ENCODE results near the gene LETM1. TPM values are rescaled to one million over a fixed set of nuclear protein-coding genes. Genes with fewer than 3 reads are reported as not detected.

The LETM1 gene
- total RNA-seq, 5 donors from 2014 or later (not counting 1 experiment from before 2014, with no cell fraction given), result 35.4 to 60.3 (median 53.5) TPM

DNA sequence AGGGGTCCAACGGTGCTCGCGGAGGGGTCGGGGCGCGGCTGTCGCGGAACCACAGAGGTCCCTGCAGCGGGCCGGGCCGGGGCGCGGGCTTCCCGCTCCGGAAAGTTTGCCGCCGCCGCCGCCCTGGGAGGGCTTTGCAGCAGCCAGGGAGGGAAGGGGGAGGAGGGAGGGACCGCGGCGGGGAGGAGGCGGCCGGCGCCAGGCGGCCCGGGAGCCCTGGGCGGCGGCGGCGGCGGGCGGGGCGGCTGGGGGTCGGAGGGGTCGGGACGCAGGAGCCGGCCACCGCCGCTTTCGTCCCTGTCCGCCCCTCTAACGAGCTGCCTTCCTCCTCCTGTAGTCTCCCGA lies 62.5 kb downstream of the LETM1 start:
- WGBS (ENCODE audit: insufficient coverage), result 0% methylated on average over 22 of the region's 44 CpGs
- Mint-ChIP-seq H3K27ac (no peak overlapping the region), H3K27me3 (peaks cover 6 to 34% of the 10 kb centered on the region in 2 donors), H3K9me3 (no peaks in the 10 kb centered on the region), H3K4me1 (peaks cover 0 to 5% (median 0%) of the 10 kb centered on the region in 3 donors), H3K36me3 (no peaks in the 10 kb centered on the region), H3K4me3 (no peak overlapping the region)
- H3K4me3 ChIP-seq (ENCODE audit: control insufficient read depth in 1 of 2, extremely low read depth in 1 of 2, low read length in 1 of 2), result no peak overlapping the region
- H3K27ac ChIP-seq (ENCODE audit: low read length), result no peak overlapping the region
- DNase-seq (peak in 18 of 35 experiments; percentile 12 to 51 (median 21)), ATAC-seq (replicated peaks in 1 of 4) (peak; percentile 56 to 66 (median 58))
- POLR2A ChIA-PET, result no interaction called here
- CTCF ChIA-PET, result no interaction called here
- peaks cover 0 to 20% of the 10 kb centered on the region in 2 experiments for H3K4me1 ChIP-seq (ENCODE audit: control insufficient read depth in 1 of 2, extremely low read depth in 1 of 2, insufficient read depth in 2 of 2, low read length in 2 of 2)
- no peaks in the 10 kb centered on the region for H3K36me3 ChIP-seq (ENCODE audit: control insufficient read depth in 2 of 2, extremely low read depth in 1 of 2, insufficient read depth in 1 of 2, low read length in 1 of 2)
- peaks cover 5 to 67% of the 10 kb centered on the region in 2 experiments for H3K27me3 ChIP-seq (replicated peaks in 1 of 2; ENCODE audit: control insufficient read depth in 2 of 2, extremely low read depth in 1 of 2, insufficient read depth in 2 of 2, low read length in 1 of 2)
- H3K9me3 ChIP-seq, result no peaks in the 10 kb centered on the region

- Mint-ChIP-seq H3K27ac (no peak within 1 kb of the TSS), H3K9me3 (no peaks in the 10 kb centered on the region), H3K27me3 (peaks cover 5 to 34% of the 10 kb centered on the region in 2 donors), H3K36me3 (no peaks in the 10 kb centered on the region), H3K4me3 (peak within 1 kb of the TSS; percentile 39 to 67 (median 58)), H3K4me1 (peaks cover 0 to 5% (median 0%) of the 10 kb centered on the region in 3 donors)
- CTCF ChIA-PET, result no interaction called here
- DNase-seq (peak in 8 of 35 experiments; percentile 10 to 64 (median 22)), ATAC-seq (replicated peaks in 1 of 4) (peak; percentile 75 to 86 (median 77))
- no peaks in the 10 kb centered on the region for H3K9me3 ChIP-seq
- WGBS (ENCODE audit: insufficient coverage), result 2% methylated on average over 95 of the region's 95 CpGs
- POLR2A ChIA-PET, result no interaction called here
- H3K27ac ChIP-seq (ENCODE audit: low read length), result no peak within 1 kb of the TSS
- peaks cover 0 to 20% of the 10 kb centered on the region in 2 experiments for H3K4me1 ChIP-seq (ENCODE audit: control insufficient read depth in 1 of 2, extremely low read depth in 1 of 2, insufficient read depth in 2 of 2, low read length in 2 of 2)
- peaks cover 5 to 63% of the 10 kb centered on the region in 2 experiments for H3K27me3 ChIP-seq (replicated peaks in 1 of 2; ENCODE audit: control insufficient read depth in 2 of 2, extremely low read depth in 1 of 2, insufficient read depth in 2 of 2, low read length in 1 of 2)
- peak within 1 kb of the TSS in 1 of 2 donors; percentile 65 for H3K4me3 ChIP-seq (ENCODE audit: control insufficient read depth in 1 of 2, extremely low read depth in 1 of 2, low read length in 1 of 2)
- H3K36me3 ChIP-seq (ENCODE audit: control insufficient read depth in 2 of 2, extremely low read depth in 1 of 2, insufficient read depth in 1 of 2, low read length in 1 of 2), result no peaks in the 10 kb centered on the region
Observed at GRCh38 chr4:1792832-1793495, 63.0 kb downstream of the LETM1 start, which contains the start of gene FGFR3. Gene FGFR3, plus strand, starts transcription at chr4:1793293. Its CDS starts 642 bp downstream, at chr4:1793935.

DNA sequence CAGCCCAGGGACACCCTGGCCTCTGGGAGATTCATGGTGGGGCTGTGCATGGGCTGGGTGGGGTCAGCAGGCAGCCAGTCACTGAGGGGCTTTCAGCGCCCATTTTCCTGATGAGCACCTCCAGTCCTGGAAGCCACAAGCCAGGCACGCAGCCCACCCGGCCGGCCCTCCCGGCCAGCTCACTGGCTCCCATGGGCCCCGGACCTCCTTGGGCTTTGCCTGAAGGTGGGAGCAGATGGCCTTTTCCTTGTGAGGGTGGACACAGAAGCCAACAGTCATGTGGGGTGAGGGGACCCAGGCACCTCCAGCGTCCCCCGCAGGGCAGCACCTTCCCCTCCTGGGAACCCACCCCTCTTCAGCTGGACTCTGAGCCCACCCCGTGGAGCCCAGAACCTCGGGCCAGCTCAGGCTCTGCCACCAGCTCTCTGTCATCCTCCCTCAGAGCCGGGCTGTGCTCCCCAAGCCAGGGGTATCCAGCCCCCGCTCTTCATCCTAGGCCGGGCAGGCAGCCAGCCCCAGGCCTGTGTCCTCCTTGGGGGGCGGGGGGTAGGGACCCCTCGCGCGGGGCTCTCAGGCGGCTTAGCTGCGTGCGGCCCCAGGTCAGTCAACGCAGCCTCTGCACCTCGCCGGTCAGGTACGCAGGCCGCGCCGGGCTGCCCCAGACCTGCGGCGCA lies 63.7 kb downstream of the LETM1 start:
- Histone ChIP-seq H3K27me3 (replicated peaks in 1 of 2; ENCODE audit: control insufficient read depth in 2 of 2, extremely low read depth in 1 of 2, insufficient read depth in 2 of 2, low read length in 1 of 2) (peaks cover 5 to 56% of the 10 kb centered on the region in 2 experiments), H3K4me1 (ENCODE audit: control insufficient read depth in 1 of 2, extremely low read depth in 1 of 2, insufficient read depth in 2 of 2, low read length in 2 of 2) (peaks cover 0 to 20% of the 10 kb centered on the region in 2 experiments), H3K9me3 (no peaks in the 10 kb centered on the region), H3K4me3 (ENCODE audit: control insufficient read depth in 1 of 2, extremely low read depth in 1 of 2, low read length in 1 of 2) (no peak overlapping the region), H3K36me3 (ENCODE audit: control insufficient read depth in 2 of 2, extremely low read depth in 1 of 2, insufficient read depth in 1 of 2, low read length in 1 of 2) (no peaks in the 10 kb centered on the region), H3K27ac (ENCODE audit: low read length) (no peak overlapping the region)
- CTCF ChIA-PET, result no interaction called here
- POLR2A ChIA-PET, result no interaction called here
- Mint-ChIP-seq H3K4me1 (peaks cover 0 to 5% (median 0%) of the 10 kb centered on the region in 3 donors), H3K27me3 (peaks cover 5 to 29% of the 10 kb centered on the region in 2 donors), H3K9me3 (no peaks in the 10 kb centered on the region), H3K36me3 (no peaks in the 10 kb centered on the region), H3K27ac (no peak overlapping the region), H3K4me3 (peak overlapping the region; percentile 39 to 67 (median 58))
- 71% methylated on average over 18 of the region's 29 CpGs for whole genome bisulfite sequencing (ENCODE audit: insufficient coverage)
- DNase-seq (no peak), ATAC-seq (replicated peaks in 1 of 4) (peak in 1 of 4 experiments; percentile 5)

DNA sequence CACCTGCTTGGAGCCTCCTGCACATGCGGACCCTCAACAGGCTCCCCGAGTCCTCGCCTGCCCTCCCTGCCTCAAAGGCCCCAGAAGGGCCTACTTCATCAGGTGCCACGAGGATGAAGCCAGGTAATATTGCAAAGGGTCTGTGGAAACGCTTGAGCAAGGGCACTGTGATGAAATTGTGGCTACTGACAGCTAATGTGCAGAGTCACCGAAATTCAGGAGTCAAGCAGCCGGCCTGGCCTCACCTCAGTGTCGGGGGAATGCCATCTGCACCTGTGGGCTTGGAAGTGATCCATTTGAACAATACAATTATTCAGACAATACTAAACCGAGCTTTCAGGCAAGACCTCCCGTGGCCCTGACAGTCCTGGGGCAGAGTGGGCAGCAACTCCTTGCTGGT lies 66.0 kb downstream of the LETM1 start:
- Mint-ChIP-seq H3K9me3 (no peaks in the 10 kb centered on the region), H3K4me1 (no peaks in the 10 kb centered on the region), H3K4me3 (no peak overlapping the region), H3K27ac (no peak overlapping the region), H3K27me3 (peaks cover 0 to 11% of the 10 kb centered on the region in 2 donors), H3K36me3 (no peaks in the 10 kb centered on the region)
- ChIA-PET CTCF (no interaction called here), POLR2A (no interaction called here)
- H3K4me1 ChIP-seq (ENCODE audit: control insufficient read depth in 1 of 2, extremely low read depth in 1 of 2, insufficient read depth in 2 of 2, low read length in 2 of 2), result peaks cover 0 to 10% of the 10 kb centered on the region in 2 experiments
- no peaks in the 10 kb centered on the region for H3K36me3 ChIP-seq (ENCODE audit: control insufficient read depth in 2 of 2, extremely low read depth in 1 of 2, insufficient read depth in 1 of 2, low read length in 1 of 2)
- no peak for ATAC-seq (replicated peaks in 1 of 4)
- peaks cover 0 to 38% of the 10 kb centered on the region in 2 experiments for H3K27me3 ChIP-seq (replicated peaks in 1 of 2; ENCODE audit: control insufficient read depth in 2 of 2, extremely low read depth in 1 of 2, insufficient read depth in 2 of 2, low read length in 1 of 2)
- no peak overlapping the region for H3K27ac ChIP-seq (ENCODE audit: low read length)
- no peak overlapping the region for H3K4me3 ChIP-seq (ENCODE audit: control insufficient read depth in 1 of 2, extremely low read depth in 1 of 2, low read length in 1 of 2)
- H3K9me3 ChIP-seq, result no peaks in the 10 kb centered on the region
- no peak for DNase-seq
- WGBS (ENCODE audit: insufficient coverage), result 84% methylated on average over 9 of the region's 10 CpGs

- no peak overlapping the region for H3K4me3 Mint-ChIP-seq
Observed at GRCh38 chr4:1789552-1789951, 66.4 kb downstream of the LETM1 start.

DNA sequence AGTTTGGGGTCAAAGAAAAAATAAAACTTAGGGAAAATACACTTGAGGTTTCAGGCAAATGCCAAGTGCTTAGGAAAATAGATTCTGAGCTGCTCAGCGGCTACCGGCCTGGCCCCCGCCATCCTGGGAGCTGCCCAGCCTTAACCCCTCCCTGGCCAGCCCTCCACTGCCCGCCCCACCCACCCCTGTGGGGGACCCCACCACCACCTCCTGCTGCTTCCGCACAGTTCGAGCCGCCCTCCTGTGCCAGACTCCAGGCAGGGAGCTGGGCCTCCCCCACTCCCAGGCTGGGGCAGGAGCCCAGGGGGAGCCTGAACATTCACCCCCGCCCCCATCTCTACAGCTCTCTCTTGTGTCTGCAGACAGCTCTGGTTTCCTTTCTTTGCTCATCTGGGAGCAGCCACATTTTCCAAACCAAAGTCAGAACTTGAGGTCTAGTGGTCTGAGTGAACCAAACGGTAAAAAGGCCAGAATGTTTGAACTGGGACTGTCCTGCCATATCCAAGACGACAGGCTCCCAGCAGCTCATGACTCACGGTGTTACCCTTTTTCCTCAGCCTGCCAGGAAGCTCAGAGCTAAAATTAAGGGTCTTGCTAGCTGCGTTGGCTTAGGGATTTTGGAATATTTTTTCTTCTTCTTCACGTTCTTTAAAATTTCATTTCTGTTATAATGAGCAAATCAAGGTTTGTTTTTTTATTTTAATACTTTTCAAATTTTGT lies 67.5 kb downstream of the LETM1 start:
- Mint-ChIP-seq H3K27me3 (peaks cover 0 to 11% of the 10 kb centered on the region in 2 donors), H3K36me3 (no peaks in the 10 kb centered on the region), H3K4me3 (no peak overlapping the region), H3K27ac (no peak overlapping the region), H3K4me1 (no peaks in the 10 kb centered on the region), H3K9me3 (no peaks in the 10 kb centered on the region)
- ATAC-seq (replicated peaks in 1 of 4), result no peak
- ChIA-PET POLR2A (interaction anchor here in 1 of 2 donors (0.6 kb wide), 1 partner anchor 21 kb away, joined by 9 read pairs; no protein-coding TSS in a partner anchor), CTCF (no interaction called here)
- H3K9me3 ChIP-seq, result no peaks in the 10 kb centered on the region
- H3K27me3 ChIP-seq (replicated peaks in 1 of 2; ENCODE audit: control insufficient read depth in 2 of 2, extremely low read depth in 1 of 2, insufficient read depth in 2 of 2, low read length in 1 of 2), result peaks cover 0 to 29% of the 10 kb centered on the region in 2 experiments
- no peak overlapping the region for H3K27ac ChIP-seq (ENCODE audit: low read length)
- H3K4me1 ChIP-seq (ENCODE audit: control insufficient read depth in 1 of 2, extremely low read depth in 1 of 2, insufficient read depth in 2 of 2, low read length in 2 of 2), result no peaks in the 10 kb centered on the region
- 84% methylated on average over 5 of the region's 13 CpGs for WGBS (ENCODE audit: insufficient coverage)
- H3K36me3 ChIP-seq (ENCODE audit: control insufficient read depth in 2 of 2, extremely low read depth in 1 of 2, insufficient read depth in 1 of 2, low read length in 1 of 2), result no peaks in the 10 kb centered on the region
- H3K4me3 ChIP-seq (ENCODE audit: control insufficient read depth in 1 of 2, extremely low read depth in 1 of 2, low read length in 1 of 2), result no peak overlapping the region
- DNase-seq, result no peak

More at GRCh38 chr4:1789552-1789951, 66.4 kb downstream of the LETM1 start:
- H3K4me1 Mint-ChIP-seq, result no peaks in the 10 kb centered on the region
- H3K27ac ChIP-seq (ENCODE audit: low read length), result no peak overlapping the region
- H3K4me1 ChIP-seq (ENCODE audit: control insufficient read depth in 1 of 2, extremely low read depth in 1 of 2, insufficient read depth in 2 of 2, low read length in 2 of 2), result peaks cover 0 to 8% of the 10 kb centered on the region in 2 experiments
- CTCF ChIA-PET, result no interaction called here
- POLR2A ChIA-PET, result no interaction called here
- DNase-seq (no peak), ATAC-seq (replicated peaks in 1 of 4) (no peak)
- no peaks in the 10 kb centered on the region for H3K9me3 Mint-ChIP-seq
- H3K27me3 ChIP-seq (replicated peaks in 1 of 2; ENCODE audit: control insufficient read depth in 2 of 2, extremely low read depth in 1 of 2, insufficient read depth in 2 of 2, low read length in 1 of 2), result peaks cover 0 to 37% of the 10 kb centered on the region in 2 experiments
- no peaks in the 10 kb centered on the region for H3K36me3 Mint-ChIP-seq
- no peaks in the 10 kb centered on the region for H3K36me3 ChIP-seq (ENCODE audit: control insufficient read depth in 2 of 2, extremely low read depth in 1 of 2, insufficient read depth in 1 of 2, low read length in 1 of 2)
- H3K27ac Mint-ChIP-seq, result no peak overlapping the region
- 100% methylated on average over 6 of the region's 21 CpGs for WGBS (ENCODE audit: insufficient coverage)
- H3K27me3 Mint-ChIP-seq, result peaks cover 0 to 11% of the 10 kb centered on the region in 2 donors
- no peak overlapping the region for H3K4me3 ChIP-seq (ENCODE audit: control insufficient read depth in 1 of 2, extremely low read depth in 1 of 2, low read length in 1 of 2)
- no peaks in the 10 kb centered on the region for H3K9me3 ChIP-seq

Measured in T-cell (primary cell).